GM19324 (cell line): Measurements from ENCODE around the gene STRIP1.

ENCODE experiments used
- ATAC-seq: cut with Tn5 transposase; IDR thresholded peaks from one replicate; pipeline ENCODE4 v1.9.1; 2021; ENCODE audit warnings: mild to moderate bottlenecking, moderate library complexity; ENCODE audit not compliant: unreplicated experiment, low FRiP score

Gene STRIP1

GRCh38 chr1:110089561-110090275, 55.3 kb downstream of the STRIP1 start:
- no peak for ATAC-seq

- ATAC-seq: no peak
Observed at GRCh38 chr1:110091381-110091780, 57.0 kb downstream of the STRIP1 start.

GRCh38 chr1:110091791-110092190, 57.4 kb downstream of the STRIP1 start:
- ATAC-seq: no peak

GRCh38 chr1:110092991-110093390, 58.6 kb downstream of the STRIP1 start:
- no peak for ATAC-seq

- no peak for ATAC-seq
Observed at GRCh38 chr1:110094931-110095654, 60.7 kb downstream of the STRIP1 start.

- no peak for ATAC-seq
Observed at GRCh38 chr1:110097507-110098221, 63.2 kb downstream of the STRIP1 start.

GRCh38 chr1:110098222-110099026, 64.0 kb downstream of the STRIP1 start:
- ATAC-seq: no peak

- no peak for ATAC-seq
Observed at GRCh38 chr1:110100335-110100734, 65.9 kb downstream of the STRIP1 start.

- no peak for ATAC-seq
Observed at GRCh38 chr1:110102081-110102480, 67.7 kb downstream of the STRIP1 start.
